Left lung (tissue), 10 donors: ENCODE data around the gene MOGAT1. TPM values are rescaled to one million over a fixed set of nuclear protein-coding genes. Genes with fewer than 3 reads are reported as not detected.
"Not testable (repeated sequence)": the region's sequence is repeated elsewhere in the genome, so short reads cannot be mapped to it uniquely, and the experiment has no call there.

Source experiments
- ATAC-seq: fragments of 200-7000 bp; cut with Tn5 transposase; one replicate; pipeline ENCODE4 v1.9.1; 2020; ENCODE audit warnings: moderate library complexity
- DNase-seq, 4 donors: peaks; one replicate each; pipeline ENCODE4 v3.0.0-alpha.2; 2013 to 2020
- H3K27ac ChIP-seq, 2 donors: fragments of 200-600 bp; sonication (generic) in 1 of 2; one replicate each; pipeline versions ENCODE4 v1.5.0 to v1.8.0; 2020 to 2021
- H3K27me3 ChIP-seq, 2 donors: fragments of 200-600 bp; sonication (generic) in 1 of 2; one replicate each; pipeline versions ENCODE4 v1.5.0 to v1.8.0; 2020 to 2021
- H3K36me3 ChIP-seq, 2 donors: fragments of 200-600 bp; sonication (generic) in 1 of 2; one replicate each; pipeline versions ENCODE4 v1.5.0 to v1.8.0; 2020 to 2021
- H3K4me1 ChIP-seq, 2 donors: fragments of 200-600 bp; one replicate each; pipeline ENCODE4 v1.8.0; 2021
- H3K4me3 ChIP-seq, 2 donors: fragments of 200-600 bp; sonication (generic) in 1 of 2; one replicate each; pipeline versions ENCODE4 v1.5.0 to v1.8.0; 2020 to 2021; ENCODE audit warnings: mild to moderate bottlenecking in 1 of 2
- H3K9me3 ChIP-seq, 2 donors: fragments of 200-600 bp; sonication (generic) in 1 of 2; one replicate each; pipeline versions ENCODE4 v1.5.0 to v1.8.0; 2020 to 2021
- CTCF ChIP-seq, 2 donors: fragments of 200-600 bp; sonication (generic) in 1 of 2; IDR thresholded peaks; one replicate each; pipeline versions ENCODE4 v1.5.0 to v1.8.0; 2021; ENCODE audit warnings: antibody characterized with exemption in 2 of 2
- intact Hi-C, 2 donors: fragments of 100-400 bp; cut with DNase I; formaldehyde crosslinking; loops; one replicate each; pipeline versions ENCODE4 v1.11.2 to v1.14.2; 2022
- polyA plus RNA-seq, 6 donors: library from polyadenylated mRNA; unstranded; fragments of 120-200 nt; gene quantifications; one replicate each; pipeline ENCODE4 v1.2.1, GENCODE V29; 2013; ENCODE audit not compliant: insufficient read length in 6 of 6
- total RNA-seq, 2 donors: library from RNA; stranded (reverse); fragmentation: NEBNext Ultra II Directional; extraction: Animal tissue kit (Norgen Biotek cat#: 25700); gene quantifications; one replicate each; pipeline ENCODE4 v1.2.1, GENCODE V29; 2021
- donor health status: DM: no; HTN: yes; CAD: no.
- donor health status: DM: no; HTN: no; CAD: no.

Gene MOGAT1
- total and polyA plus RNA-seq, 8 donors = 0.26 TPM; not detected in 7

- Histone ChIP-seq H3K27ac (no peak overlapping the region), H3K4me3 (no peak overlapping the region), H3K36me3 (no peaks in the 10 kb centered on the region), H3K9me3 (no peaks in the 10 kb centered on the region), H3K4me1 (peaks cover 0 to 8% of the 10 kb centered on the region in 2 donors), H3K27me3 (no peaks in the 10 kb centered on the region)
- DNase-seq (no peak), ATAC-seq (no peak)
- no peak for TF ChIP-seq CTCF (IDR thresholded peaks at IDR 0.05)
- intact Hi-C loops = no loop called here
Measured at GRCh38 chr2:222754324-222754930, 83.0 kb downstream of the MOGAT1 start.

- H3K27me3 ChIP-seq, intact Hi-C loops, H3K27ac ChIP-seq, H3K4me1 ChIP-seq, H3K4me3 ChIP-seq, DNase-seq, ATAC-seq, H3K9me3 ChIP-seq, H3K36me3 ChIP-seq: not testable (repeated sequence)
Measured at GRCh38 chr2:222755593-222755992, 84.1 kb downstream of the MOGAT1 start.

GRCh38 chr2:222756362-222756831 is 84.9 kb downstream of the MOGAT1 start:
- H3K4me3 ChIP-seq = no peak overlapping the region
- intact Hi-C loops = no loop called here
- ATAC-seq = no peak
- H3K27me3 ChIP-seq = no peaks in the 10 kb centered on the region
- no peaks in the 10 kb centered on the region for H3K9me3 ChIP-seq
- TF ChIP-seq CTCF (IDR thresholded peaks at IDR 0.05) = no peak
- H3K27ac ChIP-seq = no peak overlapping the region
- peaks cover 0 to 8% of the 10 kb centered on the region in 2 donors for H3K4me1 ChIP-seq
- no peak for DNase-seq
- no peaks in the 10 kb centered on the region for H3K36me3 ChIP-seq

- H3K36me3 ChIP-seq = no peaks in the 10 kb centered on the region
- H3K27ac ChIP-seq = no peak overlapping the region
- intact Hi-C loops = no loop called here
- peak; percentile 34 for ATAC-seq
- DNase-seq = no peak
- peaks cover 0 to 8% of the 10 kb centered on the region in 2 donors for H3K4me1 ChIP-seq
- H3K4me3 ChIP-seq = no peak overlapping the region
- H3K9me3 ChIP-seq = no peaks in the 10 kb centered on the region
- no peak for TF ChIP-seq CTCF (IDR thresholded peaks at IDR 0.05)
- no peaks in the 10 kb centered on the region for H3K27me3 ChIP-seq
Measured at GRCh38 chr2:222756951-222757650, 85.6 kb downstream of the MOGAT1 start.

Other genes starting within 250 kb of the MOGAT1 start
- 10 to 100 TPM; 28.2 to 31.2 TPM for gene SGPP2, start 247.1 kb upstream of the MOGAT1 start, total RNA-seq
- gene SGPP2, start 247.1 kb upstream of the MOGAT1 start, polyA plus RNA-seq = 1 to 10 TPM; 2.2 to 6.6 (median 5.4) TPM
- 10 to 100 TPM; 12.4 to 23.1 TPM for gene FARSB, start 15.6 kb upstream of the MOGAT1 start, total RNA-seq
- gene FARSB, start 15.6 kb upstream of the MOGAT1 start, polyA plus RNA-seq = 10 to 100 TPM; 22.9 to 26.5 (median 24.4) TPM
- gene ACSL3, start 189.4 kb downstream of the MOGAT1 start, total RNA-seq = 100 to 1,000 TPM in 1 of 2 donors, 10 to 100 TPM in 1; 92.5 to 102 TPM
- 10 to 100 TPM; 55.1 to 68.2 (median 60.0) TPM for gene ACSL3, start 189.4 kb downstream of the MOGAT1 start, polyA plus RNA-seq